ENCODE data around the gene R3HDM4. TPM values are rescaled to one million over a fixed set of nuclear protein-coding genes. Genes with fewer than 3 reads are reported as not detected.

The R3HDM4 gene
- total RNA-seq, 1 donor from 2014 or later: 63.1 TPM

DNA sequence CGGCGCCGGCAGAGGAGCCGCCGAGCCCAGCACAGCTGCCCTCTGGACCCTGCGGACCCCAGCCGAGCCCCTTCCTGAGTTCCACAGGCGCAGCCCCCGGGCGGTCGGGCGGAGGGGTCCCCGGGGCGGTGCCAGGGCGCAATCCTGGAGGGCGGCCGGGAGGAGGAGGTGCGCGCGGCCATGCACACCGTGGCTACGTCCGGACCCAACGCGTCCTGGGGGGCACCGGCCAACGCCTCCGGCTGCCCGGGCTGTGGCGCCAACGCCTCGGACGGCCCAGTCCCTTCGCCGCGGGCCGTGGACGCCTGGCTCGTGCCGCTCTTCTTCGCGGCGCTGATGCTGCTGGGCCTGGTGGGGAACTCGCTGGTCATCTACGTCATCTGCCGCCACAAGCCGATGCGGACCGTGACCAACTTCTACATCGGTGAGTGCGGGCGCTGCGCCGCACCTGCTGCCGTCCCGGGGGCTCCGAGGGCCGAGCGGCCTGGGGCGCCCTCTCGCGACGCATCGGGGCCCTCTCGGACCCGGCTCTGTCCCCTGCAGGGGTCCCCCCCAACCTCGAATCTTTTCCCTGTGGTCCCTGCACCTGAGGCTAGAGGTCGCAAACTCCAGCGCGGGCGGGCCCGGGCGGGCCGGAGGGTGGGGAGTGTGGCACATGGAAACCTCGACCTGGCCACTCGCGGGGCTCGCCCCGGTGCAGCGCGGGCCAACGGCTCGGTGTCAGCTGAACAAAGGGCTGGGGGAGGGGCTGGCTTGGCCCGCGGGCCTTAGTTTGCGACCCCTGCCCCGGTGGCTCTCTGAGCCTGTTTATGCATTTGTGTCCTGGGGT, 4.5 kb upstream of the R3HDM4 start, which contains the start of gene KISS1R:
Gene KISS1R (plus strand): TSS at position 11 of the 829 bp plus-strand sequence. CDS start 170 bp downstream, at position 181.
- peaks cover 24% of the 10 kb centered on the region for H3K27me3 Mint-ChIP-seq
- peak within 1 kb of the TSS; percentile 58 for H3K4me3 Mint-ChIP-seq (ENCODE audit: low read depth)
- no peaks in the 10 kb centered on the region for H3K36me3 Mint-ChIP-seq (ENCODE audit: insufficient read depth)

DNA sequence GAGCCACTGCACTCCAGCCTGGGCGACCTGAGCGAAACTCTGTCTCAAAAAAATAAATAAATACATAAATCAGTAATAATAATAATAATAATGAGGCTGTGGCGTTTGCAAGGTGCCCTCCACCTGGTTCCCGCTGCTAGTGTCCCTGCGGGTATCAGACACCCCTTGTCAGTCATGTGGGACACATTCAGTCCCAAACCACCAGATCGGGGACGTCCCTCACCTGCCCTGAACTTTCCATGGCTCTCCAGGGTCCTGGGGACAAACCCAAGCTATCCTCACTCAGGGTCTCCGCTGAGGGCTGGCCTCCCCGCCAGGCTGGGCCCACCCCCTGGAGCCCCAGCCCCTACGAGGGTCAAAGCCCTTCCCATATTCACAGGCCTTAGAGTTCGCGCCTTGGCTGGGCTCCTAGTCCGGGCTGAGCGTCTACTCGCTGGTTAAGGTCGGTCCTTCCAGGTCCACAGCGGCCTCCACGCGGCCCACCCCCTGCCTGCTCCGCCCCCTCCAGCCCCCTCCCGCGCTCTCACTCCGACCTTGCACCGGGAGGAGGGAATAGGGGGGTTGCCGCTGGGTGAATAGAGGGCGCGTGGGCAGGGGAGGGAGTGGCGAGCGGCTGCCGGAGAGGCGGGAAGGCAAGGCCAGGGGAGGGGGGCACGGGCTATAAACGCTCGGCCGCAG, 3.8 kb upstream of the R3HDM4 start:
- Mint-ChIP-seq H3K27ac (no peak overlapping the region), H3K9me3 (ENCODE audit: low read depth) (no peaks in the 10 kb centered on the region), H3K4me3 (ENCODE audit: low read depth) (no peak overlapping the region), H3K36me3 (ENCODE audit: insufficient read depth) (no peaks in the 10 kb centered on the region), H3K27me3 (peaks cover 21% of the 10 kb centered on the region), H3K4me1 (ENCODE audit: low read depth) (peaks cover 2% of the 10 kb centered on the region)
- TF ChIP-seq, protein P1, sequence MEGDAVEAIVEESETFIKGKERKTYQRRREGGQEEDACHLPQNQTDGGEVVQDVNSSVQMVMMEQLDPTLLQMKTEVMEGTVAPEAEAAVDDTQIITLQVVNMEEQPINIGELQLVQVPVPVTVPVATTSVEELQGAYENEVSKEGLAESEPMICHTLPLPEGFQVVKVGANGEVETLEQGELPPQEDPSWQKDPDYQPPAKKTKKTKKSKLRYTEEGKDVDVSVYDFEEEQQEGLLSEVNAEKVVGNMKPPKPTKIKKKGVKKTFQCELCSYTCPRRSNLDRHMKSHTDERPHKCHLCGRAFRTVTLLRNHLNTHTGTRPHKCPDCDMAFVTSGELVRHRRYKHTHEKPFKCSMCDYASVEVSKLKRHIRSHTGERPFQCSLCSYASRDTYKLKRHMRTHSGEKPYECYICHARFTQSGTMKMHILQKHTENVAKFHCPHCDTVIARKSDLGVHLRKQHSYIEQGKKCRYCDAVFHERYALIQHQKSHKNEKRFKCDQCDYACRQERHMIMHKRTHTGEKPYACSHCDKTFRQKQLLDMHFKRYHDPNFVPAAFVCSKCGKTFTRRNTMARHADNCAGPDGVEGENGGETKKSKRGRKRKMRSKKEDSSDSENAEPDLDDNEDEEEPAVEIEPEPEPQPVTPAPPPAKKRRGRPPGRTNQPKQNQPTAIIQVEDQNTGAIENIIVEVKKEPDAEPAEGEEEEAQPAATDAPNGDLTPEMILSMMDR (IDR thresholded peaks at IDR 0.05; ENCODE audit: unreplicated experiment): no peak
- no peak for DNase-seq (ENCODE audit: low spot score, unreplicated experiment)

More for the DNA sequence above, 4.5 kb upstream of the R3HDM4 start, which contains the start of gene KISS1R:
- H3K4me1 Mint-ChIP-seq (ENCODE audit: low read depth): peaks cover 4% of the 10 kb centered on the region
- TF ChIP-seq, protein P1 (IDR thresholded peaks at IDR 0.05; ENCODE audit: unreplicated experiment): peak; percentile 84
- peak; percentile 73 for DNase-seq (ENCODE audit: low spot score, unreplicated experiment)
- no peak within 1 kb of the TSS for H3K27ac Mint-ChIP-seq
- H3K9me3 Mint-ChIP-seq (ENCODE audit: low read depth): no peaks in the 10 kb centered on the region

DNA sequence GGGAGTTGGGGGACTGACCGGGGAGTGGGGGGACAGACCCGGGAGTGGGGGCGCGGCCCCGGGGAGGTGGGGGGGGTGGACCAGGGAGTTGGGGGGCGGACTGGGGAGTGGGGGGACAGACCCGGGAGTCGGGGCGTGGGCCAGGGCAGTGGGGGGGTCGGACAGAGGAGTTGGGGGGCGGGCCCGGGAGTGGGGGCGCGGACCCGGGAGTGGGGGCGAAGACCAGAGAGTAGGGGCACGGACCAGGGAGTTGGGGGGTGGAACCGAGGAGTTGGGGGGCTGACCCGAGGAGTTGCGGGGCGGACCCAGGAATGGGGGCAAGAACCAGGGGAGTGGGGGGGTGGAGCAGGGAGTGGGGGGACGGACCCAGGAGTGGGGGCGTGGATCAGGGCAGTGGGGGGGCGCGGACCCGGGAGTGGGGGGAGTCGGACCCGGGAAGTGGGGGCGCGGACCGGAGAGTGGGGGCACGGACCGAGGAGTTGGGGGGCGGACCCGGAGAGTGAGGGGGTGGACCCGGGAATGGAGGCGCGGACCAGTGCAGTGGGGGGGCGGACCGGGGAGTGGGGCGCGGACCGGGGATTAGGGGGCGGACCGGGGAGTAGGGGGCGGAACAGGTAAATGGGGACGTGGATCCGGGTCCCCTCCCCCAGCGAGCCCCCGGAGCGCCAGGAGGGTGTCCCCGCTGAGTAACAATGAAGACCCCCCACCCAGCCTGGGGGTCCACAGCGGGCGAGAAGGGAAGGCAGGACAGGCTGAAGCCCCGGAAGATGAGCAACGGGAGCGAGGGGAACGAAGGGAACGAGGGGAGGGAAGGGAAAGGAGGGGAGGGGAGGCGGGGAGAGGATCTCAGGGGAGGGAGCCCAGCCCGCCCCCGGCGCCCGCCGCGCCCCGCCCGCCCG, 589 bp downstream of the R3HDM4 start:
- DNase-seq (ENCODE audit: low spot score, unreplicated experiment): no peak
- Mint-ChIP-seq H3K4me1 (ENCODE audit: low read depth) (peaks cover 6% of the 10 kb centered on the region), H3K36me3 (ENCODE audit: insufficient read depth) (no peaks in the 10 kb centered on the region), H3K27ac (no peak overlapping the region), H3K4me3 (ENCODE audit: low read depth) (peak overlapping the region; percentile 75), H3K9me3 (ENCODE audit: low read depth) (no peaks in the 10 kb centered on the region), H3K27me3 (peaks cover 4% of the 10 kb centered on the region)
- TF ChIP-seq, protein P1 (IDR thresholded peaks at IDR 0.05; ENCODE audit: unreplicated experiment): no peak

DNA sequence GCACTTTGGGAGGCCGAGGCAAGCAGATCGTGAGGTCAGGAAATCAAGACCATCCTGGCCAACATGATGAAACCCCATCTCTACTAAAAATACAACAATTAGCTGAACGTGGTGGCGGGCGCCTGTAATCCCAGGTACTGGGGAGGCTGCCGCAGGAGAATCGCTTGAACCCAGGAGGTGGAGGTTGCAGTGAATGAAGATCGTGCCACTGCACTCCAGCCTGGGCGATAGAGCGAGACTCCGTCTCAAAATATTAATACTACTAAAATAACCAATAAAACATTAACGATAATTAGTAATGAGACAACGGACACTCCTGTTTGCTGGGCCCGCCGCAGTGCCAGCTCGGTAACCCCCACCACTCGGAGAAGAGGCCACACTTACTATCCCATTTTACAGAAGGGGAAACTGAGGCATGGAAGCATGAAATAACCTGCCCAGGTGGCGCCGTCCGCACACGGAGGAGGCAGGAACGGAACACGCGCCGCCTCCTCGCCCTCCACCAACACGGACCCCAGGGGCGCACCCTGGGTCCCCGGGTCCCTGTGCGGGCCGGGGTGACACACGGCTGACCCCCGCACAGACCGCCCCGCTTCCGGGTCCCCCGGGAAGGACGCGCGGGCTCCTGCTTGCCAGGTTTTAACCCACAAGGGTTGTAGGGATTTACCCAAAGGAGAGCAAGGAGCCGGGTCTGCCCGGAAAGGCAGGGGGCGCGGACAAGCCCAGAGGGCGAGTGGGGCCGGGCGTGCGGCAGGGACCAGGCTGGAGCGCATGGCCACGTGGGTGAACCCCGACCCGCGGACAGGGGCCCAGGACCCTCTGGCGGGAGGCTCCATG, 1.6 kb downstream of the R3HDM4 start:
- Mint-ChIP-seq H3K4me3 (ENCODE audit: low read depth) (peak overlapping the region; percentile 70), H3K9me3 (ENCODE audit: low read depth) (no peaks in the 10 kb centered on the region), H3K4me1 (ENCODE audit: low read depth) (peaks cover 6% of the 10 kb centered on the region), H3K36me3 (ENCODE audit: insufficient read depth) (no peaks in the 10 kb centered on the region), H3K27me3 (peaks cover 4% of the 10 kb centered on the region), H3K27ac (no peak overlapping the region)
- TF ChIP-seq, protein P1 (IDR thresholded peaks at IDR 0.05; ENCODE audit: unreplicated experiment): no peak
- DNase-seq (ENCODE audit: low spot score, unreplicated experiment): no peak
